Measurements from ENCODE around the gene CST9.
"Not testable (repeated sequence)": the region's sequence is repeated elsewhere in the genome, so short reads cannot be mapped to it uniquely, and the experiment has no call there.

Gene CST9

DNA sequence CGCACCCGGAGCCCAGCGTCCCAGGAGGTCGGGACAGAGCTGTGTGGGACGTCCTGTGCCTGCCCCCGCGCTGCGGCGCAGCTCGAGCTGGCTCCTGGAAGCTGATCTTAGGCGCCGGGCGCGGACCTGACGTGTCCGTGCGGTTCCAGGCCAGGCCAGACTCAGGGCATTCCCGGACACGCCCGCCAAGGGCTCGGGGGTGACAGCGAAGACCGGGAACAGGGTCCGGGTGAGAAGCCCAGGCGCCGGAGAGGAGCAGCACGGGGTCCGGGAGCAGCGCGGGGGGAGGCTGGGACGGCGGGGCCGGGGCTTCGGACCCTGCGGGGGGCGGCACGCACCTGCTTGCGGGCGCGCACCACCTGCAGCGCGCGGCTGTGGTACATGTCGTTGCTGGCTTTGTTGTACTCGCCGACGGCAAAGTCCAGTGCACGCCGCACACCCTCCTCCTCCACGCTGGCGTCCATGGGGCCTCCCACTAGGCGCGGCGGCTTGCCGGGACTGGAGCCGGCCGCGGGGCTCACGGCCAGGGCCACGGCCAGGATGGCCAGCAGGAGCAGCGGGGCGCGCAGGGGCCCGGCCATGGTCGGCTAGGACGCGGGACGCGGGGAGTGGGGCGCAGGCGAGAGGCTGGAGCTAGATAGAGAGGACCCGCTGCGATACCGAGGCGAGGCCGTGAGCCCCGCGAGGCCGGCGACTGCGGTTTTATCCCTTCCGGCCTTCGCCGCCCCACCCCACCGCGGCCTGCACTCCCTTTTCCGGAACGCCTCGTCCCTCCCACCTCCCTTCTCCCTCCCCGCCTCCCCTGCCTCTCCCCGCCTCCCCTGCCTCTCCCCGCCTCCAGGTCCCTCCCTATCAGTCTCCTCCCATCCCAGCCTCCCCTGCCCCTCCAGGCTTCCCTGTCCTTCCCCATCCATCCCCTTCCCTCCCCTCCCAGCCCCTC, 31.8 kb upstream of the CST9 start, which contains the start of gene CST3:
CST3 (minus strand) TSS at position 674 of the 940 bp plus-strand sequence; CDS start at position 581, 93 bp downstream.
- peak; percentile 8 for DNase-seq

DNA sequence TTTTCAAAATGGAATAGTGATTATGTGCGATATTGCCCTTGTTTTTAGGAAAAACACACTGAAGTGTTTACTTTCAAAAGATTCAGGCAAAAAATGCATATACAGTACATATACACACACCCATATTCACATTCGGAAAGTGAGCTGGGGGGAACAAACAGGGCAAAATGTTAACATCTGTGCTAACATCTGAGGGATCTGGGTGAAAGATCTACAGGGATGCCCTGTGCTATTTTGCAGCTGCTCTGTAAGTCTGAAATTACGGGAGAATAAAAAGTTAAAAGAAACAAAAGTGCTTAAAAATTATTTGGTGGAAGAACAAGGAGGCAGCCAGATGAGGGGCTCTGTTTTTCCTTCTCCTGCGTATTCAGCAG, 31.2 kb upstream of the CST9 start:
- no peak for DNase-seq

DNA sequence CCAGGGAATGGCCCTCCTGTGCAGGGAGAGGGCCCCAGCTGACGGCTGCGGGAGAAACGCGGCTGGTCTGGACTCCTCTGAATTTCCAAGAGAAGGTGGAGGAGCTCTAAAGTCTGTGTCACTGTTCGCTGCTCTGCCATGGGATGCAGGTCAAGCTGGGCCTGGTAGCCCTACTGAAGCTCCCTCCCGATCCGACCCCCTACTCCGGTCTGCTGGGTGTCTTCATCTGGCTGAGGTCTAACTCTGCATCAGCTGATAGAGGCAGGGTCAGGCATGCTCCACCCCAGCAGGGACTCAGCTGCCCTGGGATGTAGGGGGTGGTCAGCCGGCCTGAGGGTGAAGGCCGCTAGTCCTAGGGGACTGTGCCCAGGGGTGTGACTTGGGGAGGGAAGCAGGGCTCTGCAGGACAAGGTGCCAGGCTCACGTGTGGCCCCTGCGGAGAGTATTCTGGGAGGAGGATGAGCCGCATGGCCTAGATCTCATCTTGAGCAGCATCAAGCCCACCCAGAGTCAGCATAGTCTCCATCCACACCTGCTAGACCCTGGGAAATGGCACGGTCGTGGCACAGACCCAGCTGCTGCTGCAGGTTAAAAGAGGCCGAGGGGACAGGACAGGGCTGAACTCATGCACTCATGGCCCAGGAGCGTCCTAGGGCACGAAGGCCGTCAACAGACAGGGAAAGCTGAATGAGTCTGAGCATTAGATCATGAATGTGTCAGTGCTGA, 30.6 kb upstream of the CST9 start:
- no peak for DNase-seq

GRCh38 chr20:23635768-23636090, 30.0 kb upstream of the CST9 start:
- DNase-seq, result not testable (repeated sequence)

- DNase-seq, result no peak
Observed at GRCh38 chr20:23634985-23635767, 29.5 kb upstream of the CST9 start.

DNA sequence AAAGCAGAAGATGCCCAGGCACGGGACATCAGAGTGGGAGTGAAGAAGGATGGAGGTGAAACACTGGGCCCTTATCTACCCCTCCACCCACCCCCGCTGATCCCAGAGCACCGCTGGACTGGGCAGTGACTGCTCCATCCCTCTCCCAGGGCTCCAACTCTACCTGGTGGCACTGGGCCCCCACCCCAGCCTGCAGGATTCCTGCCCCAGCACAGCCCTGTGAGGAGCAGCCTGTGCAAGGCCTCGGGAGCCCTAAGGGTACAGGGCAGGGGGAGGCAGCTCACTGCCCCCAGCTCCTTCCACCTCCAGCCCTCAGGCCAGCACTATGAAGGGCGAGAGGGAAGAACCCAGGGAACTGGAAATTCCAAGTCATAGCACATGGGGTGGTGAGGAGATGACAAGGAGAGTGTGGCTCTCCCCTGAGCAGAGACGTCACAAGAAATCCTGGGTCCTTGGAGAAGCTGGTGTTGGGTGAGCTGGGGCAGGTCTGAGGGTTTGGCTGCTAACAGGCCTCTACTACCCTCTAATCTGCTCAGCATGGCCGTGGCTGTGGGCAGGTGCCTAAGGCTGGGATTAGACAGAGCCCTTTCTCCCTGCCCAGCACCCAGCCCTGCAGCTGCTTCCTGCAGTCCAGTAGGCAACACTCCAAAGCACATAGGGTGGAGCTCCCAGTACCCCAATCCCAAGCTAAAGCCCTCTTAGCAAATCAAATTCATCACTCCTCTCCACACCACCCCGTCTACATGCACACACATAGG, 28.5 kb upstream of the CST9 start:
- no peak for DNase-seq

DNA sequence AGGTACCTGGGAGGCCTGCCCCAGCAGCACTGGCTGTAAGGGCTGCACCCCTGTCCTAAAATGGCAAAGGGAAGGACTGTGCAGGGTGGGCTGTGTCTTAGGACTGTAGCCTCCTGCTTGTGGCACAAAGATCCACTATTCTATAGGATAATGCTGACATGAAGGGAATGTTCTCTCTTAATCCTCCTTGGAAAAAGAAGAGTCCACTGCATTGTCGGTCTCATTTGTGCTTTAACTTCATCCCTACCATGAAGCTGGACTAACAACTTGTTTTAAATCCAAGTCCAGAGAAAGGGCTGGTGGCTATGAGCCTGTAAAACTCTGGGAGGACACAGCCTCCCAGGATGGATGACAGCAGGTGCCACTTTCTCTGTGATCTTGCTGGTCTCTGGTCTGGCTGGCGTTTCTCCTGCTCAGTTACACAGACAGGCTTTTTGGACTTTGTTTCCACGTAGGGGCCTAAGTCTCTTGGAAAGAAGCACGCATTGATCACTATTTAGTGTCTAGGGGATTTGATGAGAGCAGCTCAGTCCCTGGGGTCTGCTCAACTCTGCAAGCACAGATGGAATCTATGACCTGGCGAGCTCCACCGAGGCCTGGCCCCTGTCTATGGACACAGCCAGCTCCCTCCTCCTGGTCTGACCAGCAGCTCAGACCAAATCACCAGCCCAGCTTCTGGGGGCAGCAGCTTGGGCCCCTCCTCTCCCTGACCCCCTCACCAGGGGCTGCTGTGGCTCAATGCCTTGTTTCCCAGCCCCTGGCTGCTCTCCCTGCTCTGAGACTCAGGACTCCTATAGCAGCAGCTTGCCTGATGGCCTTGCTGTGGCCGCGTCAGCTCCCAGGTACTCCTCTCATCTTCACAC, 27.2 kb upstream of the CST9 start:
- no peak for DNase-seq

GRCh38 chr20:23631981-23632710, 26.4 kb upstream of the CST9 start:
- no peak for DNase-seq

GRCh38 chr20:23631226-23631822, 25.6 kb upstream of the CST9 start:
- no peak for DNase-seq

GRCh38 chr20:23630392-23630849, 24.7 kb upstream of the CST9 start:
- DNase-seq, result no peak

DNA sequence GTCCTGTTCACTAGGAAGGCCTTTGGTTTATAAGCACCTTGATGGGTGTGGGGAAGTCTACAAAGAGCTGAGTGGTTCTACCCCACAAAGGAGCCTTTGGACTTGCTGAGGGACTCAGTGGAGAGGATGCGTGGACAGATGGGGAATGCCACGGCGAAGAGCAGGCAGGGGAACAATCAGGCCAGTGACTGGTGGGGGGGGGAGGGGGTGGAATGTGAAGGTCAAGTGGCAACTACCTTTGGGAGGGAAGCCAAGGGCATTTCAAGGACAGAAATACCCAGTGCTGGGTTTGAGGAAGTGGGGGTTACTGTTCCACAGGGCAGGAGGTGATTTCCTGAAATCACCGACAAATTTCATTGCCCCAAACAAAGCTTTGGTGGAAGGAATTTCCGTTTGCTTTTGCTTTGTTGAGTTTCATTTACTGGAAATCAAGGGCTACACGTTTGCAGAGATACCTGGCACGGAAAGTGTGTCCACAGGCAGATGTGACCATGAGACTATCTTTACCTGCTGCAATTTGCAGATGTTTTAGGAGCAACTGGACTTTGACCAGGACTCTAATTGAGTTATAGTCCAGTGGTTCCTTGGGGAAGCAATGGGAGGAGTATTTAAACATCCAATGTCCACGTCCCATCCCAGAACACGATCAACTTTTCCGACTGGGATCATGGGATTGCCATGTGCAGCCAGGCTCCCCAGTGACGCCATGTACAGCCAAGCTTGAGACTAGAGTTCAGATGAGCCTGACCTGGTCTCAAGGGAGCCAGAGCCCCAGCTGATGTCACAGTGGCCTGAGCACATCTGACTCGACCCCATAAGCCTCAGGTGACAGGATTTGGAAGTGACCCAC, 24.1 kb upstream of the CST9 start:
- DNase-seq, result no peak

GRCh38 chr20:23629017-23629541, 23.4 kb upstream of the CST9 start:
- no peak for DNase-seq

GRCh38 chr20:23628402-23629016, 22.8 kb upstream of the CST9 start:
- no peak for DNase-seq

DNA sequence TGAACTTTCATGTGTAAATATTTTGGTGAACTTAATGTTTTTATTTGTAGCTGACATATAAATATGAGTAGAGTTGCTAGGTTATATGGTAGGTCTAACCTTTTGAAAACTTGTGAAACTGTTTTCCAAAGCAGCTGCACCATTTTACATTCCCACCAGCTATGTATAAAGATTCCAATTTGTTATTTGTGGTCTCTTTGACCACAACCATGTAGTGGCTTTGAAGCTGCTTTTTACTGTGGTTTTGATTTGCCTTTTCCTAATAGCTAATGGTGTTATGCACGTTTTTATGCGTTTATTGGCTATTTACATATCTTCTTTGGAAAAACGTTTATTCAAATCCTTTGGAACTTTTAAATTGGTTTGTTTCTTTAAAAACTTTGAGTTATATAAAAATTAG, 21.8 kb upstream of the CST9 start:
- DNase-seq, result no peak

DNA sequence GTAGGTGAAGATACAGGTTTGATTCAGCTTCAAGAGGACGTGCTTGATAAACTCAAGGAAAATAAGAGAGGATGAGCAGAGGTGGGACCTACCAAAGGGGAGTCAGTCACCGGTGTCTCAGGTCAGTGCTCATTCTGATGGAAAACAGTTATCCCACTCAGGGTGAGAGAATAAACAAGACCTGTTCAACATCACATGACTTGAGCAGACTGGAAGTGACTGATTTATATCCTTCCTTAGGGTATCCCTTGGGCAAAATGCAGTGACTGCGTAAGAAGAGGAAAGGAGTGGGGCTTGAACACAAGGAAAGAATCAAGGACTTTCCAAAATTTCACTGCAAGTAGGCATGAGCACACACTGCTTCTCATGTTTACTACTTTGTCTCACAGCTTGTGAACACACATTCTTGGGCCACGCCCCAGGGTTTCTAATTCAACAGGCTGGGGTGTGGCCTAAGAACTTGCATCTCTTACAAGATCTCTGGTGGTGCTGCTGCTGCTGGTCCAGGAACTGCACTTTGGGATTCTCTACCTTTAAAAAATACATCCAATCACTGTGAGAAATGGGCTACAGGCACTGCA, 20.4 kb upstream of the CST9 start:
- no peak for DNase-seq

DNA sequence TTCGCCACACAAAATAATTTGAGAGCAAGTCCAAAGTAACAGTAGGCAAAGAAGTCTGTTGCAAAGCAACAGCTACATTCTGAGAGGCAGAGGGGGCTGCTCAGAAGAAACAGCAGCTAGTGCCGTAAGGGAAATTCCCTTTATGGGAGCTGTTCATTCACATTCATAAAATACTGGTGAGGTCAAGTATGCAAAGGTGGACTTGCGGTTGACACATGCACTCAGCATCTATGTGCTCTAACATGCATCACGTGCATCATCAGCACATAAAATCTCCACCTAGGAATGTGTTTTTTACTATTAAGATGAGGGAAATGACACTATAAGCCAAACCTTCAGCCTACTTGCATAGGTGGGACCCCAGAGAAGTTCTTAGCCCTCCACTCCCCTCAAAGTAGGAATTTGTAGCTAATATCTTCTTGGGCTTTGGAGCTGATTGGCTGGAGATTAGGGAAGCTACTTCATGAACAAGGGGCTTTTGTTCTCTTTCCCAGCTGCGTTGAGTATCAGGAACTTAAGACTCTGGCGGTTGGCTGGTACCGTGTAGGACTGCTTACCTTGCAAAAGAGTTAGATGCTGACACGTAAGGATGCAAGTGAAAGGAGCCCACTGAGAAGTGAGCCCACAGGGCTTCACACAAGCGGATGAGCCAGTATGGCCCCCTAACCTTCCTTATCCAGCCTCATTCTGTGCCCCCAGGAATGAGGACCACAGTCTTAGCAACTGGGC, 19.7 kb upstream of the CST9 start:
- no peak for DNase-seq

GRCh38 chr20:23624324-23624691, 18.6 kb upstream of the CST9 start:
- no peak for DNase-seq
